KOPT-K1 (cell line): Measurements from ENCODE around the gene MOXD1.

Experiments
- H3K27ac ChIP-seq: fragments of 200-600 bp; sonication (generic); 2 replicates; pipeline ENCODE4 v1.5.1; 2016; ENCODE audit warnings: antibody characterized with exemption, mild to moderate bottlenecking, low read depth, low read length; ENCODE audit not compliant: poor library complexity, severe bottlenecking
- H3K36me3 ChIP-seq: fragments of 200-600 bp; sonication (generic); 2 replicates; pipeline ENCODE4 v1.5.1; 2017; ENCODE audit warnings: antibody characterized with exemption, mild to moderate bottlenecking, low read length, moderate library complexity; ENCODE audit not compliant: insufficient read depth
- H3K9me3 ChIP-seq: fragments of 200-600 bp; sonication (generic); 2 replicates; pipeline ENCODE4 v1.5.1; 2017; ENCODE audit warnings: antibody characterized with exemption, low read length, mild to moderate bottlenecking; ENCODE audit not compliant: insufficient read depth, poor library complexity, severe bottlenecking

MOXD1 gene

GRCh38 chr6:132400883-132401617 lies at the start of gene MOXD1:
Gene MOXD1 (minus strand): TSS chr6:132401475. CDS start chr6:132401426, 49 bp downstream.
- no peak within 1 kb of the TSS for H3K27ac ChIP-seq
- no peaks in the 10 kb centered on the region for H3K9me3 ChIP-seq
- H3K36me3 ChIP-seq = no peaks in the 10 kb centered on the region

- Histone ChIP-seq H3K9me3 (peaks cover 11% of the 10 kb centered on the region), H3K27ac (no peak overlapping the region), H3K36me3 (no peaks in the 10 kb centered on the region)
Measured at GRCh38 chr6:132446855-132447241, 45.6 kb upstream of the MOXD1 start.

DNA sequence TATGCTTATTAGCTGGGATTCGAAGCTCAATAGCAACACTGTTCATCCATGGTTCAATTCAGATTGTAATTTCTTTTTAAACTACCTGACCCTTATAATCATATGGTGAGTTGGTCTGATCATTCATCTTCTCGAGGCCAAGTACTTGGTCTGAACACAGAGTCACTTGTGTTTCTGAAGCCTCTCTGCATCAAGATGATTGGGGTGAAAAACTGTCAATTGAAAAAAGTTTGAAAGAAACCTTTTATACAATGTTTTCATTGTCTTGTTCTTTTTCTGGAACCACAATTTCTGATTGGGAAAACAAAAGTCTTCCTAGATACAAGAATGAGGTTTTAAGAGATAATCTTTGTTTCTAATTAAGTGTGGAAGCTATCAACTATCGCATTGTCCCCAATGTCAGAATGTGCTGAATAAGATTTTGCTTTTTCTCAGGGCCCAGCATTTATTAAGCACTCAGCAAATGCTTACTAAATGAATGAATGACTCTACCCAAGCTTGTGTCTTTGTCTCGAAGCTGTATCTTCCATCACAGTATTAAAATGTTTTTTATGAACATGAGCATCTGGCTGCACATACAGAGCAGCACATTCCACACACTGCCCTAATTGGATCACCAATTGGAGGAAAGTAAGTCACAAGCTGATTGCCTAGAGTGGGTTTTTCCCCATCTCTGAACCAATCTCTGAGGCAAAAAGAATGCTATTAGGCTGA lies 45.0 kb upstream of the MOXD1 start:
- Histone ChIP-seq H3K36me3 (no peaks in the 10 kb centered on the region), H3K27ac (no peak overlapping the region), H3K9me3 (peaks cover 14% of the 10 kb centered on the region)

- H3K27ac ChIP-seq = no peak overlapping the region
- peaks cover 14% of the 10 kb centered on the region for H3K9me3 ChIP-seq
- no peaks in the 10 kb centered on the region for H3K36me3 ChIP-seq
Measured at GRCh38 chr6:132445201-132445951, 44.1 kb upstream of the MOXD1 start.

GRCh38 chr6:132443206-132443605 lies 41.9 kb upstream of the MOXD1 start:
- no peaks in the 10 kb centered on the region for H3K36me3 ChIP-seq
- H3K9me3 ChIP-seq = peaks cover 14% of the 10 kb centered on the region
- H3K27ac ChIP-seq = no peak overlapping the region

GRCh38 chr6:132430110-132430509 lies 28.8 kb upstream of the MOXD1 start:
- no peaks in the 10 kb centered on the region for H3K9me3 ChIP-seq

GRCh38 chr6:132425176-132425575 lies 23.9 kb upstream of the MOXD1 start:
- Histone ChIP-seq H3K27ac (no peak overlapping the region), H3K36me3 (no peaks in the 10 kb centered on the region), H3K9me3 (no peaks in the 10 kb centered on the region)

More at GRCh38 chr6:132430110-132430509, 28.8 kb upstream of the MOXD1 start:
- Histone ChIP-seq H3K36me3 (no peaks in the 10 kb centered on the region), H3K27ac (no peak overlapping the region)

DNA sequence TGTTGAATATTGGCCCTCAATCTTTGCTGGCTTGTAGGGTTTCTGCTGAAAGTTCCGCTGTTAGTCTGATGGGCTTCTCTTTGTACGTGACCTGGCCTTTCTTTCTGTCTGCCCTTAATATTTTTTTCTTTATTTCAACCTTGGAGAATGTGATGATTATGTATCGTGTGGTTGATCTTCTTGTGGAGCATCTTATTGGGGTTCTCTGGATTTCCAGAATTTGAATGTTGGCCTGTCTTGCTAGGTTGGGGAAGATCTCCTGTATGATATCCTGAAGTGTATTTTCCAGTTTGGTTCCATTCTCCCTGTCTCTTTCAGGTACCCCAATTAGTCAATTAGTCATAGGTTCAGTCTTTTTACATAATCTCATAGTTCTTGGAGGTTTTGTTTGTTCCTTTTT lies 22.6 kb upstream of the MOXD1 start:
- no peaks in the 10 kb centered on the region for H3K36me3 ChIP-seq
- no peaks in the 10 kb centered on the region for H3K9me3 ChIP-seq
- no peak overlapping the region for H3K27ac ChIP-seq

DNA sequence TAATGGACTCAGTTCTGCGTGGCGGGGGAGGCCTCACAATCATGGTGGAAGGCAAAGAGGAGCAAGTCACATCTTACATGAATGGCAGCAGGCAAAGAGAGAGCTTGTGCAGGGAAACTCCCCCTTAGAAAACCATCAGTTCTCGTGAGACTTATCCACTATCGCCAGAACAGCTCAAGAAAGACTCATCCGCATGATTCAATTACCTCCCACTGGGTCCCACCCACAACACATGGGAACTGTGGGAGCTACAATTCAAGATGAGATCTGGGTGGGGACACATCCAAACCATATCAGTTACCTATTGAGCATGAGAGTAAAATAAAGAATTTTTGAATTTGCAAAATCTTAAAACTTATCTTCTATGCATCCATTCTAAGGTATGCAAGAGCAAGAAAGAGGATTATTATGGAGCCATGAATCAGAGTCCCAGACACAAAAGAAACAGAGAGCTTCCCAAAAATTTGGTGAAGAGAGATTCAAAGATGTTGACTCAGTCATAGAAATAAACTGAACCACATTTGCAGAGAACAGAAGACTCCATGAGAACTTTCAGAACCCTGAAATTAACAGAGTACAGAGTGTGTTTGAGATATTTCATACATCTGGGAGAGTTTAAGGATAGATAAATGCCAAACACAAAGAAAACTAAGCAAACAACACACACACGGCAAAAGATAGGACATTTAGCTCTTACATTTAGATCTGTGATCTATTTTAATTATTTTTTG lies 17.1 kb upstream of the MOXD1 start:
- Histone ChIP-seq H3K9me3 (no peaks in the 10 kb centered on the region), H3K27ac (no peak overlapping the region), H3K36me3 (no peaks in the 10 kb centered on the region)

GRCh38 chr6:132414761-132415160 lies 13.5 kb upstream of the MOXD1 start:
- H3K36me3 ChIP-seq = no peaks in the 10 kb centered on the region
- H3K27ac ChIP-seq = no peak overlapping the region
- H3K9me3 ChIP-seq = no peaks in the 10 kb centered on the region

- no peak overlapping the region for H3K27ac ChIP-seq
- no peaks in the 10 kb centered on the region for H3K36me3 ChIP-seq
- H3K9me3 ChIP-seq = no peaks in the 10 kb centered on the region
Measured at GRCh38 chr6:132414322-132414721, 13.0 kb upstream of the MOXD1 start.

DNA sequence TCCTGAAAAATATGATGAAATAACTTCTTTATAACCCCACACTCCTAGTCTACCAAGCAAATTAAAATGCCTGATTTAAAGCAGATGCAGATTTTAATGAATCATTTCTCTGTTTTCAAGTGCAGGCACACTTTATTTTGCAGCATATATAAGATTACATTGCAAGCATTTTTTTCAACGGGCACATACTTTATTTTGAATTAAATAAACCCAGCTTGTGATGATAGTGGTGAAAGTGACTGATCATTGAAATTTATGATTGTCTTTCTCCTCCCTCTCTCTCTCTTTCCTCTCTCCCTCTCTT lies 12.2 kb upstream of the MOXD1 start:
- no peaks in the 10 kb centered on the region for H3K36me3 ChIP-seq
- H3K9me3 ChIP-seq = no peaks in the 10 kb centered on the region
- no peak overlapping the region for H3K27ac ChIP-seq

DNA sequence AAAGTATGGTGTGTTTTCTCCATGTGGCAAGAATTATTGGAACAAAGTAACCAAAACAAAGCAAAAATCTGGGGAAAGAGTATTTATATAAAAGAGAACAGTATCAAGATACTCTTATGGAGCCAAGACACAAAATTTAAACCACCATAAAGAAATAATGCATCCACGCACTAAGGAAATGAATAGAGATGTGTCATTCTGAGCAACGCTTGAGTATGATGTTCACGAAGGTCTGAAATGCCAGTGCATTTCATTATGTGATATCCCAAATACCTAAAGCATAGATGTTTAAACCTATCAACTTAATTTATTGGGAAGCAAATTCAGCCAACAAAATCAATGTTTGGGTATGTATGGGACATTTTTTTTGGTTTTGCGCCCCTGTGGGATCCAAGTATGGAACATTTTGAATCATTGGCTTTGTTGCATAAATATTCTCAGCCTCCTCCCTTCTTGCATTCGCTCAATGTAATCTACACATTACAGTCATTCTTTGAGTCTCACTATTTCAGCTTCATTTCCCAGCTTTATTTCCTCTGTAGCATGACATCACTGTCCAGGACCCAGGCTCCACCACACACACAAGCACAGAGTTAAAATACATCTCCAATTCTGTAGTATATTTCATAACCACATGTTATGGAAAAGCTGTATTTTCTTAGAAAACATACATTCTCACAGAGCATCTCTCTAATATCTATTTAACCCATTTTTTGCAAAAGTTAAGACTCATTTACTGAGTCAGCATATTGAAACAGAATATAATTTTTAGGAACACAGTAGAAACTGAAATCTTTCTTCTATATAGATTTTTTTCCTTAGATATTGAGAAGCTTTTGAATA lies 11.6 kb upstream of the MOXD1 start:
- no peak overlapping the region for H3K27ac ChIP-seq

GRCh38 chr6:132411296-132411695 lies 10.0 kb upstream of the MOXD1 start:
- no peaks in the 10 kb centered on the region for H3K9me3 ChIP-seq
- H3K27ac ChIP-seq = no peak overlapping the region
- no peaks in the 10 kb centered on the region for H3K36me3 ChIP-seq

More for the DNA sequence above, 11.6 kb upstream of the MOXD1 start:
- H3K36me3 ChIP-seq = no peaks in the 10 kb centered on the region
- H3K9me3 ChIP-seq = no peaks in the 10 kb centered on the region
